Activated gamma-delta T cell treated with Interleukin-2 at 50 U/mL for 16 hours (primary cell): Measurements from ENCODE around the gene ABCG2.

Source experiments
- DNase-seq: peaks from one replicate; pipeline ENCODE4 v3.0.0-alpha.2; 2020

ABCG2 gene

DNA sequence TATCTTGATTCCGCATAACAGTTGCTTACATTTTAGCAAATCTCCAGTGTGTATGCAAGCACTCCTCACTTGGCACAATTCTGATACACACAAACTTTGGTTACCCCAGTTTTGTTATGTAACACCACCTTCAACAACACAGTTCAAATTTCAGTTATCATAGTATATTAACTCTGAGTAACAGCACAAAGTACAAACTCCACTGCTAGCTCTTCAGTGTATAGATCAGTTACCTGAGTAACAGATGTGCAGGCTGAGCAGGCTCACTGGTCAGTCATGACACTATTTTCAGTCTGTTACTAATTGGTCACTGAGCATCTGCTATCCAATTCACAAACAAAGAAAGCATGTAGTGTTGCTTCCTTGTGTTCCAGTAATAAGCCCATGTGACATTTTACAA, 95.6 kb downstream of the ABCG2 start:
- no peak for DNase-seq

DNA sequence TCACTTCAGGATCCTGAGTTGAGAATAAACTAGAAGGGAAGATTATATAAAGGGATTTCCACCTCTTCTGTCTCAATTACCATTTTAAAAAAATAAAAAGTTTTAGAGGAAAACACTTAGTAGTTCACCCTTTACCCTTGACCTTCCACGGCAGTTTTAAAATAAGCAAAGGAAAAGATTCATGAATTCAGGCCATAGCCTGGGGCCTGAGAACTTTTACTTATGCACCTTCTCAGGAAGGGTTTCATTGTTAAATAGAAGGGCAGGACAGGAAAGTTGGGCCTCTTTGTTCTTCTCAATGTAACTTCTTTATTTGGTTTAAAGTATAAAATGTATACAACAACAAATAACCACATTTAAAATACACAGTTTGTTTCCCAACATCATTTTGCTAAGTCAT, 96.1 kb downstream of the ABCG2 start:
- DNase-seq: no peak

GRCh38 chr4:88060431-88060830, 98.0 kb downstream of the ABCG2 start:
- DNase-seq: no peak

DNA sequence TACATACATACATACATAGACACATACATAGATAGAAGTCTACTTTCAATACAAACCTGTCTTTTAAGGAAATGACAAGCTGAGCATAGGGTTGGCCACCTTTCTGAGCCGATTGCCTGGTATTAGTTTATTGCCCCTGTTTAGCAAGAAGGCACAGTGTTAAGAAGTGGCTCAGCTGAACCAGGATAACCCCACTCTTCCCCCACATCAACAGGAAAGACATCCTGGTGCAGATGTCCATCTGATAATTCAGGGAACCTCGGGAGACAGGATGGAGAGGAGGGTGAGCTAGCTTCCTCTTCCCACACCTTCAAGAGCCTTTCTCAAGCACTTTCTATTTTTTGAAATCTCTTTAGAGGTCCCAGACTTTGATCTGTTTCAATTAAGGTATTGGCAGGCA, 98.7 kb downstream of the ABCG2 start:
- no peak for DNase-seq

DNA sequence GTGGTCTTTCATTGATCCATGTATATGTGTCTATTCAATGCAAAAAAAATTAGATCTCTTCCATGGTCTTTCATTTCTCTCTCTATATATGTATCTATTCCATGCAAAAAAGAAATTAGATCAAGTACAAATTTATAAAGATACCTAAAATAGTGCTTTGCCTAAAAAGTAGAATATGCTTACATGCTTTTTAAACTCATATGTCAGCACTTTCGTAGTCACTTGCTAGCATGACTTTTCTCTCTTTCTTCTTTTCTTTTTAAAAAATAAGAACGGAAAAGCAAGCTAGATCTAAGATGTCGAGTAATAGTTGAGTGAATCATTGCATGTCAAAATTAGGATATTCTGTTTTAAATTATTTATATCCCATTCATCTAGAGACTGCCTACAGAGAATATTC, 100.1 kb downstream of the ABCG2 start:
- DNase-seq: no peak

- no peak for DNase-seq
Measured at GRCh38 chr4:88054901-88055300, 103.5 kb downstream of the ABCG2 start.

- DNase-seq: no peak
Measured at GRCh38 chr4:88054229-88054628, 104.2 kb downstream of the ABCG2 start.

- no peak for DNase-seq
Measured at GRCh38 chr4:88045021-88045420, 113.4 kb downstream of the ABCG2 start.

- DNase-seq: no peak
Measured at GRCh38 chr4:88043586-88044340, 114.7 kb downstream of the ABCG2 start.

GRCh38 chr4:88043001-88043400, 115.4 kb downstream of the ABCG2 start:
- DNase-seq: no peak

GRCh38 chr4:88041626-88042025, 116.8 kb downstream of the ABCG2 start:
- no peak for DNase-seq

GRCh38 chr4:88040707-88041106, 117.7 kb downstream of the ABCG2 start:
- no peak for DNase-seq
